Measurements from ENCODE around the gene FOXP4.

Gene FOXP4

GRCh38 chr6:41545703-41546474 lies at the start of gene FOXP4:
Gene FOXP4, plus strand, starts transcription at chr6:41546381. Its CDS starts 19,380 bp downstream, at chr6:41565761.
- peak; percentile 57 to 69 for DNase-seq (ENCODE audit: low read depth in 2 of 2, low spot score in 1 of 2)

GRCh38 chr6:41497573-41497972 lies 48.6 kb upstream of the FOXP4 start:
- no peak for DNase-seq (ENCODE audit: low read depth in 2 of 2, low spot score in 1 of 2)

- no peak for DNase-seq (ENCODE audit: low read depth in 2 of 2, low spot score in 1 of 2)
Measured at GRCh38 chr6:41497994-41498393, 48.2 kb upstream of the FOXP4 start.

- no peak for DNase-seq (ENCODE audit: low read depth in 2 of 2, low spot score in 1 of 2)
Measured at GRCh38 chr6:41498968-41499599, 47.1 kb upstream of the FOXP4 start.

GRCh38 chr6:41500561-41500960 lies 45.6 kb upstream of the FOXP4 start:
- DNase-seq (ENCODE audit: low read depth in 2 of 2, low spot score in 1 of 2), result no peak

GRCh38 chr6:41502566-41502916 lies 43.6 kb upstream of the FOXP4 start:
- DNase-seq (ENCODE audit: low read depth in 2 of 2, low spot score in 1 of 2), result no peak

GRCh38 chr6:41502917-41503671 lies 43.1 kb upstream of the FOXP4 start:
- no peak for DNase-seq (ENCODE audit: low read depth in 2 of 2, low spot score in 1 of 2)

GRCh38 chr6:41503827-41504465 lies 42.2 kb upstream of the FOXP4 start:
- DNase-seq (ENCODE audit: low read depth in 2 of 2, low spot score in 1 of 2), result no peak

- DNase-seq (ENCODE audit: low read depth in 2 of 2, low spot score in 1 of 2), result no peak
Measured at GRCh38 chr6:41504466-41505121, 41.6 kb upstream of the FOXP4 start.

- DNase-seq (ENCODE audit: low read depth in 2 of 2, low spot score in 1 of 2), result no peak
Measured at GRCh38 chr6:41505122-41506049, 40.8 kb upstream of the FOXP4 start.

GRCh38 chr6:41508479-41508878 lies 37.7 kb upstream of the FOXP4 start:
- DNase-seq (ENCODE audit: low read depth in 2 of 2, low spot score in 1 of 2), result no peak

- DNase-seq (ENCODE audit: low read depth in 2 of 2, low spot score in 1 of 2), result no peak
Measured at GRCh38 chr6:41509580-41509979, 36.6 kb upstream of the FOXP4 start.

- no peak for DNase-seq (ENCODE audit: low read depth in 2 of 2, low spot score in 1 of 2)
Measured at GRCh38 chr6:41511443-41512060, 34.6 kb upstream of the FOXP4 start.

GRCh38 chr6:41512146-41512701 lies 34.0 kb upstream of the FOXP4 start:
- no peak for DNase-seq (ENCODE audit: low read depth in 2 of 2, low spot score in 1 of 2)

GRCh38 chr6:41515995-41516394 lies 30.2 kb upstream of the FOXP4 start:
- no peak for DNase-seq (ENCODE audit: low read depth in 2 of 2, low spot score in 1 of 2)

- no peak for DNase-seq (ENCODE audit: low read depth in 2 of 2, low spot score in 1 of 2)
Measured at GRCh38 chr6:41518118-41518517, 28.1 kb upstream of the FOXP4 start.

- no peak for DNase-seq (ENCODE audit: low read depth in 2 of 2, low spot score in 1 of 2)
Measured at GRCh38 chr6:41519305-41519744, 26.9 kb upstream of the FOXP4 start.

- DNase-seq (ENCODE audit: low read depth in 2 of 2, low spot score in 1 of 2), result no peak
Measured at GRCh38 chr6:41519745-41520699, 26.2 kb upstream of the FOXP4 start.
